Neuronal stem cell (in vitro differentiated cells): ENCODE data around the gene RICTOR. TPM values are rescaled to one million over a fixed set of nuclear protein-coding genes. Genes with fewer than 3 reads are reported as not detected.

Source experiments
- DNase-seq: peaks from one replicate; pipeline ENCODE4 v3.0.0-alpha.2; 2013; ENCODE audit warnings: low spot score
- H2AFZ ChIP-seq: one replicate; pipeline ENCODE4 v1.6.1; 2013; ENCODE audit warnings: mild to moderate bottlenecking, low read length, inconsistent platforms
- H2AK5ac ChIP-seq: 2 replicates; pipeline ENCODE4 v1.6.1; 2013; ENCODE audit warnings: low read depth, mild to moderate bottlenecking, inconsistent platforms, low read length, moderate library complexity, mixed read lengths
- H2BK120ac ChIP-seq: 2 replicates; pipeline ENCODE4 v1.6.1; 2013; ENCODE audit warnings: low read depth, mild to moderate bottlenecking, inconsistent platforms, low read length, moderate library complexity, mixed read lengths
- H2BK12ac ChIP-seq: one replicate; pipeline ENCODE4 v1.6.1; 2013; ENCODE audit warnings: low read length, inconsistent platforms
- H2BK15ac ChIP-seq: 2 replicates; pipeline ENCODE4 v1.6.1; 2013; ENCODE audit warnings: mild to moderate bottlenecking, low read length, inconsistent platforms, mixed read lengths
- H2BK5ac ChIP-seq: one replicate; pipeline ENCODE4 v1.6.1; 2013; ENCODE audit warnings: inconsistent platforms, mild to moderate bottlenecking, low read length, moderate library complexity
- H3K14ac ChIP-seq: one replicate; pipeline ENCODE4 v1.6.1; 2013; ENCODE audit warnings: low read length, inconsistent platforms
- H3K18ac ChIP-seq: 2 replicates; pipeline ENCODE4 v1.6.1; 2013; ENCODE audit warnings: low read length, inconsistent platforms
- H3K23ac ChIP-seq: 2 replicates; pipeline ENCODE4 v1.6.1; 2013; ENCODE audit warnings: low read depth, mild to moderate bottlenecking, mixed read lengths, low read length, inconsistent platforms; ENCODE audit not compliant: poor library complexity
- H3K27ac ChIP-seq: replicated peaks from 3 replicates; pipeline ENCODE4 v1.5.1; 2013; ENCODE audit warnings: low read length, inconsistent platforms
- H3K27me3 ChIP-seq, 3 experiments: 2 replicates each; pipeline ENCODE4 v1.6.1; 2013; ENCODE audit warnings: low read length in 3 of 3, mild to moderate bottlenecking in 2 of 3, inconsistent platforms in 1 of 3, low read depth in 1 of 3, mixed read lengths in 1 of 3, moderate library complexity in 1 of 3; ENCODE audit not compliant: control insufficient read depth in 3 of 3, insufficient read depth in 3 of 3
- H3K36me3 ChIP-seq, 2 donors: replicated peaks in 1 of 2; 2 replicates each; pipeline ENCODE4 v1.6.1; 2013; ENCODE audit warnings: low read length in 2 of 2; ENCODE audit not compliant: control insufficient read depth in 2 of 2, insufficient read depth in 2 of 2
- H3K4ac ChIP-seq: 2 replicates; pipeline ENCODE4 v1.6.1; 2013; ENCODE audit warnings: inconsistent platforms, mild to moderate bottlenecking, low read length, moderate library complexity
- H3K4me1 ChIP-seq, 2 donors: 1 replicate in 1 of 2; 2 replicates in 1 of 2; pipeline ENCODE4 v1.6.1; 2013; ENCODE audit warnings: low read length in 2 of 2, low read depth in 1 of 2; ENCODE audit not compliant: control insufficient read depth in 2 of 2, insufficient read depth in 1 of 2
- H3K4me2 ChIP-seq: one replicate; pipeline ENCODE4 v1.6.1; 2013; ENCODE audit warnings: mild to moderate bottlenecking, low read length, inconsistent platforms; ENCODE audit not compliant: insufficient read depth, poor library complexity, severe bottlenecking
- H3K4me3 ChIP-seq, 2 donors: 2 replicates each; pipeline ENCODE4 v1.5.1; 2013; ENCODE audit warnings: low read length in 2 of 2, mild to moderate bottlenecking in 2 of 2, inconsistent platforms in 1 of 2, moderate library complexity in 1 of 2
- H3K79me1 ChIP-seq: one replicate; pipeline ENCODE4 v1.6.1; 2013; ENCODE audit warnings: low read depth, mild to moderate bottlenecking, inconsistent platforms, low read length, moderate library complexity
- H3K9ac ChIP-seq: one replicate; pipeline ENCODE4 v1.6.1; 2013; ENCODE audit warnings: mild to moderate bottlenecking, low read depth, low read length, inconsistent platforms; ENCODE audit not compliant: poor library complexity
- H3K9me3 ChIP-seq, 2 donors: replicated peaks in 1 of 2; 2 replicates each; pipeline versions ENCODE3 to v1.6.1; 2013; ENCODE audit warnings: low read length in 2 of 2, mild to moderate bottlenecking in 2 of 2, inconsistent platforms in 1 of 2, low read depth in 1 of 2, mixed read lengths in 1 of 2, moderate library complexity in 1 of 2; ENCODE audit not compliant: control insufficient read depth in 2 of 2, insufficient read depth in 1 of 2
- H4K8ac ChIP-seq: one replicate; pipeline ENCODE4 v1.6.1; 2013; ENCODE audit warnings: low read depth, mild to moderate bottlenecking, inconsistent platforms, low read length, moderate library complexity
- H4K91ac ChIP-seq: one replicate; pipeline ENCODE4 v1.6.1; 2013; ENCODE audit warnings: low read length, low read depth, mild to moderate bottlenecking, inconsistent platforms; ENCODE audit not compliant: poor library complexity
- WGBS, 2 donors: extraction: QIAGEN DNeasy Blood & Tissue Kit; methylation state at CpG; one replicate each; pipeline ENCODE4 v1.1.7; 2013; ENCODE audit warnings: missing lambda C conversion rate in 2 of 2, mixed read lengths in 1 of 2; ENCODE audit not compliant: insufficient read length in 2 of 2, insufficient replicate concordance in 1 of 2; ENCODE audit errors: extremely low coverage in 2 of 2; 5-methylcytosine and 5-hydroxymethylcytosine counted together
- polyA plus RNA-seq, 2 experiments: library from polyadenylated mRNA; stranded (reverse); fragments of 200-250 nt; gene quantifications; one replicate each; pipeline ENCODE4 v1.2.3, GENCODE V29; 2013

RICTOR gene
- 8.6 TPM for polyA plus RNA-seq (2013, experiment 1 of 2)
- 9.5 TPM for polyA plus RNA-seq (2013, experiment 2 of 2)

GRCh38 chr5:39074017-39074814, at the start of gene RICTOR:
Gene RICTOR (minus strand): TSS chr5:39074399. CDS start chr5:39074377, 22 bp downstream.
- H3K36me3 ChIP-seq, result peaks cover 0 to 2% of the 10 kb centered on the region in 2 donors
- H2AK5ac ChIP-seq, result no peak within 1 kb of the TSS
- no peak within 1 kb of the TSS for H4K8ac ChIP-seq
- peaks cover 1% of the 10 kb centered on the region for H3K79me1 ChIP-seq
- peak; percentile 88 for DNase-seq
- H3K4me3 ChIP-seq, result peak within 1 kb of the TSS; percentile 90 to 100
- H3K14ac ChIP-seq, result peak within 1 kb of the TSS; percentile 89
- peak within 1 kb of the TSS; percentile 96 for H3K23ac ChIP-seq
- peak within 1 kb of the TSS; percentile 73 for H2BK12ac ChIP-seq
- H3K27me3 ChIP-seq, result peaks cover 0 to 4% (median 0%) of the 10 kb centered on the region in 3 experiments
- H2AFZ ChIP-seq, result peak within 1 kb of the TSS; percentile 100
- peak within 1 kb of the TSS; percentile 96 for H2BK120ac ChIP-seq
- peaks cover 0 to 3% of the 10 kb centered on the region in 2 donors for H3K4me1 ChIP-seq
- H3K9me3 ChIP-seq, result no peaks in the 10 kb centered on the region
- H2BK15ac ChIP-seq, result peak within 1 kb of the TSS; percentile 81
- peak within 1 kb of the TSS; percentile 99 for H3K9ac ChIP-seq
- H3K4me2 ChIP-seq, result peak within 1 kb of the TSS; percentile 71
- H4K91ac ChIP-seq, result no peak within 1 kb of the TSS
- WGBS, 2 donors, result no CpG with 5 or more reads among the region's 94 CpGs
- H3K27ac ChIP-seq, result peak within 1 kb of the TSS; percentile 94
- peak within 1 kb of the TSS; percentile 87 for H2BK5ac ChIP-seq
- H3K4ac ChIP-seq, result no peak within 1 kb of the TSS
- H3K18ac ChIP-seq, result peak within 1 kb of the TSS; percentile 99

GRCh38 chr5:39121922-39122321, 47.7 kb upstream of the RICTOR start:
- no peak overlapping the region for H4K8ac ChIP-seq
- WGBS, 2 donors, result no CpG with 5 or more reads among the region's 2 CpGs
- H3K18ac ChIP-seq, result no peak overlapping the region
- no peak overlapping the region for H2BK12ac ChIP-seq
- no peak overlapping the region for H2BK5ac ChIP-seq
- H3K23ac ChIP-seq, result no peak overlapping the region
- H2BK15ac ChIP-seq, result no peak overlapping the region
- DNase-seq, result no peak
- no peak overlapping the region for H3K4ac ChIP-seq
- H3K4me3 ChIP-seq, result no peak overlapping the region
- H4K91ac ChIP-seq, result no peak overlapping the region
- H2BK120ac ChIP-seq, result no peak overlapping the region
- no peaks in the 10 kb centered on the region for H3K4me1 ChIP-seq
- no peak overlapping the region for H3K27ac ChIP-seq
- no peak overlapping the region for H3K4me2 ChIP-seq
- H3K9me3 ChIP-seq, result no peaks in the 10 kb centered on the region
- H3K14ac ChIP-seq, result no peak overlapping the region
- H3K79me1 ChIP-seq, result no peaks in the 10 kb centered on the region
- H3K27me3 ChIP-seq, result peaks cover 0 to 5% (median 0%) of the 10 kb centered on the region in 3 experiments
- no peak overlapping the region for H2AK5ac ChIP-seq
- H3K36me3 ChIP-seq, result no peaks in the 10 kb centered on the region
- no peak overlapping the region for H2AFZ ChIP-seq
- H3K9ac ChIP-seq, result no peak overlapping the region

GRCh38 chr5:39121315-39121714, 47.1 kb upstream of the RICTOR start:
- no peak overlapping the region for H3K23ac ChIP-seq
- no peak overlapping the region for H2AFZ ChIP-seq
- H3K27me3 ChIP-seq, result peaks cover 0 to 5% (median 0%) of the 10 kb centered on the region in 3 experiments
- H3K9ac ChIP-seq, result no peak overlapping the region
- no peak overlapping the region for H2BK15ac ChIP-seq
- no peak overlapping the region for H3K4me3 ChIP-seq
- H2BK120ac ChIP-seq, result no peak overlapping the region
- H2BK5ac ChIP-seq, result no peak overlapping the region
- H2BK12ac ChIP-seq, result no peak overlapping the region
- no peak overlapping the region for H3K4ac ChIP-seq
- no peak overlapping the region for H3K27ac ChIP-seq
- H3K18ac ChIP-seq, result no peak overlapping the region
- no peak overlapping the region for H4K91ac ChIP-seq
- no peak overlapping the region for H3K14ac ChIP-seq
- H3K4me2 ChIP-seq, result no peak overlapping the region
- DNase-seq, result no peak
- H3K36me3 ChIP-seq, result no peaks in the 10 kb centered on the region
- no peak overlapping the region for H2AK5ac ChIP-seq
- no peak overlapping the region for H4K8ac ChIP-seq
- WGBS, 2 donors, result no CpG with 5 or more reads among the region's 1 CpG
- no peaks in the 10 kb centered on the region for H3K79me1 ChIP-seq
- H3K9me3 ChIP-seq, result no peaks in the 10 kb centered on the region
- no peaks in the 10 kb centered on the region for H3K4me1 ChIP-seq

GRCh38 chr5:39120052-39120420, 45.8 kb upstream of the RICTOR start:
- Histone ChIP-seq H3K4me1 (no peaks in the 10 kb centered on the region), H2BK15ac (no peak overlapping the region), H3K27me3 (peaks cover 0 to 5% (median 0%) of the 10 kb centered on the region in 3 experiments), H2BK12ac (no peak overlapping the region), H3K79me1 (no peaks in the 10 kb centered on the region), H4K8ac (no peak overlapping the region), H3K27ac (no peak overlapping the region), H2AFZ (no peak overlapping the region), H3K23ac (no peak overlapping the region), H3K9ac (no peak overlapping the region), H4K91ac (no peak overlapping the region), H3K4me2 (no peak overlapping the region), H3K9me3 (no peaks in the 10 kb centered on the region), H3K4ac (no peak overlapping the region), H2AK5ac (no peak overlapping the region), H3K18ac (no peak overlapping the region), H3K14ac (no peak overlapping the region), H2BK5ac (no peak overlapping the region), H3K4me3 (no peak overlapping the region), H2BK120ac (no peak overlapping the region), H3K36me3 (no peaks in the 10 kb centered on the region)
- WGBS, 2 donors, result no CpG with 5 or more reads among the region's 1 CpG
- DNase-seq, result no peak
